HAP-1 (cell line): ENCODE data around the gene SASH1.

ENCODE experiments used
- DNase-seq, 2 experiments: peaks; one replicate each; pipeline ENCODE4 v3.0.0-alpha.2; 2016 to 2020; ENCODE audit warnings: low spot score in 2 of 2
- H3K27me3 ChIP-seq: fragments of 250-450 bp; sonication (Bioruptor Pico); 2 replicates; pipeline ENCODE4 v1.5.1; 2020; ENCODE audit warnings: low read depth, mild to moderate bottlenecking, moderate library complexity
- H3K36me3 ChIP-seq: fragments of 250-450 bp; sonication (Bioruptor Pico); replicated peaks from 2 replicates; pipeline ENCODE4 v1.5.1; 2020; ENCODE audit warnings: mild to moderate bottlenecking
- H3K4me1 ChIP-seq: fragments of 250-450 bp; sonication (Bioruptor Pico); 2 replicates; pipeline ENCODE4 v1.5.1; 2020; ENCODE audit warnings: mild to moderate bottlenecking
- H3K4me3 ChIP-seq: fragments of 250-450 bp; sonication (Bioruptor Pico); 2 replicates; pipeline ENCODE4 v1.5.1; 2020; ENCODE audit warnings: mild to moderate bottlenecking, moderate library complexity
- H3K9me3 ChIP-seq: fragments of 250-450 bp; sonication (Bioruptor Pico); 2 replicates; pipeline ENCODE4 v1.5.1; 2020; ENCODE audit warnings: mild to moderate bottlenecking, moderate library complexity
- in situ Hi-C: fragments of 300-500 bp; cut with MboI; formaldehyde crosslinking; loops from 3 replicates; pipeline ENCODE4 v1.14.3; 2020; ENCODE audit warnings: low sequenced_read_pairs, inconsistent platforms, mixed read lengths

Gene SASH1

GRCh38 chr6:148507774-148508173 is 165.1 kb downstream of the SASH1 start:
- in situ Hi-C loops = no loop called here
- H3K9me3 ChIP-seq = no peaks in the 10 kb centered on the region
- H3K27me3 ChIP-seq = no peaks in the 10 kb centered on the region
- peaks cover 11% of the 10 kb centered on the region for H3K4me1 ChIP-seq
- DNase-seq = no peak
- no peak overlapping the region for H3K4me3 ChIP-seq
- no peaks in the 10 kb centered on the region for H3K36me3 ChIP-seq

GRCh38 chr6:148508401-148509041 is 165.9 kb downstream of the SASH1 start:
- in situ Hi-C loops = no loop called here
- Histone ChIP-seq H3K4me1 (peaks cover 11% of the 10 kb centered on the region), H3K4me3 (no peak overlapping the region), H3K36me3 (no peaks in the 10 kb centered on the region), H3K27me3 (no peaks in the 10 kb centered on the region), H3K9me3 (no peaks in the 10 kb centered on the region)
- DNase-seq = no peak

GRCh38 chr6:148509119-148509799 is 166.6 kb downstream of the SASH1 start:
- Histone ChIP-seq H3K4me1 (peaks cover 11% of the 10 kb centered on the region), H3K4me3 (no peak overlapping the region), H3K9me3 (no peaks in the 10 kb centered on the region), H3K36me3 (no peaks in the 10 kb centered on the region), H3K27me3 (no peaks in the 10 kb centered on the region)
- DNase-seq = no peak
- in situ Hi-C loops = no loop called here

- Histone ChIP-seq H3K9me3 (no peaks in the 10 kb centered on the region), H3K27me3 (no peaks in the 10 kb centered on the region), H3K4me1 (peaks cover 11% of the 10 kb centered on the region), H3K36me3 (no peaks in the 10 kb centered on the region), H3K4me3 (no peak overlapping the region)
- DNase-seq = peak; percentile 31 to 43
- in situ Hi-C loops = no loop called here
These were observed 167.4 kb downstream of the SASH1 start for GRCh38 chr6:148509800-148510581.

- H3K9me3 ChIP-seq = no peaks in the 10 kb centered on the region
- in situ Hi-C loops = no loop called here
- H3K4me3 ChIP-seq = no peak overlapping the region
- H3K36me3 ChIP-seq = no peaks in the 10 kb centered on the region
- H3K27me3 ChIP-seq = no peaks in the 10 kb centered on the region
- DNase-seq = no peak
- H3K4me1 ChIP-seq = peaks cover 11% of the 10 kb centered on the region
These were observed 170.8 kb downstream of the SASH1 start for GRCh38 chr6:148513145-148514071.

GRCh38 chr6:148514091-148514845 is 171.6 kb downstream of the SASH1 start:
- H3K4me3 ChIP-seq = no peak overlapping the region
- no peaks in the 10 kb centered on the region for H3K27me3 ChIP-seq
- peaks cover 11% of the 10 kb centered on the region for H3K4me1 ChIP-seq
- H3K9me3 ChIP-seq = no peaks in the 10 kb centered on the region
- no peak for DNase-seq
- no peaks in the 10 kb centered on the region for H3K36me3 ChIP-seq
- in situ Hi-C loops = no loop called here

GRCh38 chr6:148516217-148516616 is 173.6 kb downstream of the SASH1 start:
- peaks cover 5% of the 10 kb centered on the region; the same call in 1 of the 2 replicates for H3K4me1 ChIP-seq
- no peaks in the 10 kb centered on the region for H3K9me3 ChIP-seq
- H3K4me3 ChIP-seq = no peak overlapping the region
- DNase-seq = no peak
- in situ Hi-C loops = no loop called here
- no peaks in the 10 kb centered on the region for H3K27me3 ChIP-seq
- no peaks in the 10 kb centered on the region for H3K36me3 ChIP-seq

- Histone ChIP-seq H3K27me3 (no peaks in the 10 kb centered on the region), H3K4me1 (peaks cover 8% of the 10 kb centered on the region), H3K9me3 (no peaks in the 10 kb centered on the region), H3K36me3 (no peaks in the 10 kb centered on the region), H3K4me3 (no peak overlapping the region)
- in situ Hi-C loops = no loop called here
- DNase-seq = no peak
These were observed 174.0 kb downstream of the SASH1 start for GRCh38 chr6:148516617-148517016.

- in situ Hi-C loops = no loop called here
- Histone ChIP-seq H3K27me3 (no peaks in the 10 kb centered on the region), H3K4me3 (no peak overlapping the region), H3K4me1 (peaks cover 12% of the 10 kb centered on the region), H3K36me3 (no peaks in the 10 kb centered on the region), H3K9me3 (no peaks in the 10 kb centered on the region)
- no peak for DNase-seq
These were observed 174.8 kb downstream of the SASH1 start for GRCh38 chr6:148517470-148517869.

GRCh38 chr6:148518511-148519156 is 176.0 kb downstream of the SASH1 start:
- no peaks in the 10 kb centered on the region for H3K36me3 ChIP-seq
- no peaks in the 10 kb centered on the region for H3K9me3 ChIP-seq
- in situ Hi-C loops = no loop called here
- DNase-seq = no peak
- H3K4me1 ChIP-seq = peaks cover 12% of the 10 kb centered on the region
- no peak overlapping the region for H3K4me3 ChIP-seq
- H3K27me3 ChIP-seq = no peaks in the 10 kb centered on the region

GRCh38 chr6:148520109-148520841 is 177.6 kb downstream of the SASH1 start:
- H3K36me3 ChIP-seq = no peaks in the 10 kb centered on the region
- H3K9me3 ChIP-seq = no peaks in the 10 kb centered on the region
- in situ Hi-C loops = no loop called here
- H3K4me3 ChIP-seq = no peak overlapping the region
- peaks cover 12% of the 10 kb centered on the region for H3K4me1 ChIP-seq
- no peak for DNase-seq
- no peaks in the 10 kb centered on the region for H3K27me3 ChIP-seq

- Histone ChIP-seq H3K9me3 (no peaks in the 10 kb centered on the region), H3K4me3 (no peak overlapping the region), H3K27me3 (no peaks in the 10 kb centered on the region), H3K4me1 (peaks cover 12% of the 10 kb centered on the region), H3K36me3 (no peaks in the 10 kb centered on the region)
- in situ Hi-C loops = no loop called here
- peak; percentile 46 to 57 for DNase-seq
These were observed 178.5 kb downstream of the SASH1 start for GRCh38 chr6:148521158-148521557.
